ENCODE data around the gene LRRC47.

Gene LRRC47

GRCh38 chr1:3785456-3786157 lies 10.7 kb downstream of the LRRC47 start:
- no peak for DNase-seq

- no peak for DNase-seq
These were observed 11.3 kb downstream of the LRRC47 start for GRCh38 chr1:3785045-3785444.

GRCh38 chr1:3783651-3784474 lies 12.4 kb downstream of the LRRC47 start:
- DNase-seq: no peak

GRCh38 chr1:3780901-3781300 lies 15.4 kb downstream of the LRRC47 start:
- DNase-seq: no peak

- DNase-seq: no peak
These were observed 16.3 kb downstream of the LRRC47 start for GRCh38 chr1:3779912-3780416.

GRCh38 chr1:3779265-3779911 lies 16.9 kb downstream of the LRRC47 start:
- no peak for DNase-seq

- no peak for DNase-seq
These were observed 17.6 kb downstream of the LRRC47 start for GRCh38 chr1:3778590-3779264.

GRCh38 chr1:3777647-3778589 lies 18.4 kb downstream of the LRRC47 start:
- DNase-seq: no peak

- no peak for DNase-seq
These were observed 19.2 kb downstream of the LRRC47 start for GRCh38 chr1:3777078-3777547.

GRCh38 chr1:3776231-3776961 lies 19.9 kb downstream of the LRRC47 start:
- DNase-seq: no peak

GRCh38 chr1:3775490-3776230 lies 20.6 kb downstream of the LRRC47 start:
- peak; percentile 2 for DNase-seq

GRCh38 chr1:3774946-3775489 lies 21.3 kb downstream of the LRRC47 start:
- DNase-seq: no peak

- no peak for DNase-seq
These were observed 21.9 kb downstream of the LRRC47 start for GRCh38 chr1:3774276-3774945.

GRCh38 chr1:3773572-3774275 lies 22.6 kb downstream of the LRRC47 start:
- DNase-seq: no peak

GRCh38 chr1:3772715-3773571 lies 23.4 kb downstream of the LRRC47 start, which contains the start of gene SMIM1:
Gene SMIM1 (plus strand): TSS chr1:3772749. CDS start chr1:3775374, 2,625 bp downstream.
- no peak for DNase-seq

- DNase-seq: no peak
These were observed 24.1 kb downstream of the LRRC47 start for GRCh38 chr1:3772027-3772714.
